A549 (cell line): ENCODE data around the gene RAN. TPM values are rescaled to one million over a fixed set of nuclear protein-coding genes. Genes with fewer than 3 reads are reported as not detected.

Experiments
- ATAC-seq, 2 experiments: fragments of 200-7000 bp in 1 of 2; fragments of >200 bp in 1 of 2; cut with Nextera tagmentation in 1 of 2; cut with Tn5 transposase in 1 of 2; 3 replicates each; pipeline versions ENCODE4 v1.8.0 to v1.9.1; 2018 to 2020; ENCODE audit warnings: mild to moderate bottlenecking in 1 of 2, moderate library complexity in 1 of 2
- CTCF ChIA-PET: fragments of 300-600 bp; sonication (Branson Sonifier 250); formaldehyde crosslinking; extraction: SDS; loops from one replicate; lab custom pipeline; 2021; ENCODE audit warnings: antibody characterized with exemption, inconsistent platforms; lab: Yijun Ruan, JAX
- POLR2A ChIA-PET: fragments of 350-600 bp; formaldehyde crosslinking; extraction: SDS; loops from one replicate; lab custom pipeline; 2021; ENCODE audit warnings: antibody characterized with exemption, inconsistent platforms; lab: Yijun Ruan, JAX
- DNase-seq, 2 experiments: peaks; one replicate each; pipeline versions ENCODE4 v3.0.0 to v3.0.0-alpha.2; 2011 to 2016; ENCODE audit warnings: low read depth in 1 of 2, low spot score in 1 of 2
- FAIRE-seq: peaks from 2 replicates; lab custom pipeline; 2011; peaks lifted over from hg19 to GRCh38; lab: Jason Lieb, UNC
- H3K27ac ChIP-seq, 2 experiments: fragments of >200 bp; sonication (Bioruptor Twin); formaldehyde crosslinking; 3 replicates each; pipeline ENCODE4 v1.5.1; 2016 to 2017
- H3K4me1 ChIP-seq: fragments of >200 bp; sonication (Bioruptor Twin); formaldehyde crosslinking; 3 replicates; pipeline ENCODE4 v1.6.1; 2016
- H3K4me2 ChIP-seq: fragments of >200 bp; sonication (Bioruptor Twin); formaldehyde crosslinking; 3 replicates; pipeline ENCODE4 v1.6.1; 2016
- H3K4me3 ChIP-seq: fragments of >200 bp; sonication (Bioruptor Twin); formaldehyde crosslinking; 3 replicates; pipeline ENCODE4 v1.5.1; 2016
- H3K9me3 ChIP-seq: fragments of >200 bp; sonication (Bioruptor Twin); formaldehyde crosslinking; 3 replicates; pipeline ENCODE4 v1.6.1; 2016
- ATOH8 ChIP-seq: fragments of 250-450 bp; sonication (Bioruptor Pico); IDR thresholded peaks from 2 replicates; pipeline ENCODE4 v1.5.0; 2020; ENCODE audit warnings: low read depth, mild to moderate bottlenecking, moderate library complexity
- BCL3 ChIP-seq: fragments of >200 bp; sonication (Bioruptor Twin); formaldehyde crosslinking; IDR thresholded peaks from 3 replicates; pipeline ENCODE4 v1.6.1; 2016
- BHLHE40 ChIP-seq: IDR thresholded peaks from 2 replicates; pipeline ENCODE4 v1.6.1; 2012; ENCODE audit warnings: low read depth, low read length, inconsistent platforms
- CTCF ChIP-seq: fragments of >200 bp; sonication (Bioruptor Twin); formaldehyde crosslinking; IDR thresholded peaks from 3 replicates; pipeline ENCODE4 v1.5.1; 2016
- EHF ChIP-seq: fragments of 250-450 bp; sonication (Bioruptor Pico); IDR thresholded peaks from 2 replicates; pipeline ENCODE4 v1.5.0; 2020; ENCODE audit warnings: mild to moderate bottlenecking
- ESRRA ChIP-seq: fragments of 150-350 bp; IDR thresholded peaks from 2 replicates; pipeline ENCODE4 v1.6.1; 2014; ENCODE audit warnings: mild to moderate bottlenecking, low read length, borderline replicate concordance
- FOSB ChIP-seq: fragments of 250-450 bp; sonication (Bioruptor Pico); IDR thresholded peaks from 2 replicates; pipeline ENCODE4 v1.5.0; 2020; ENCODE audit warnings: mild to moderate bottlenecking, moderate library complexity
- FOSL2 ChIP-seq, 2 experiments: fragments of 450-650 bp in 1 of 2; fragments of >200 bp in 1 of 2; sonication (Bioruptor Twin) in 1 of 2; formaldehyde crosslinking; IDR thresholded peaks; 2 replicates each; pipeline versions ENCODE4 v1.5.0 to v1.6.1; 2016 to 2020; ENCODE audit warnings: mild to moderate bottlenecking in 1 of 2, moderate library complexity in 1 of 2
- FOXS1 ChIP-seq: fragments of 250-450 bp; sonication (Bioruptor Pico); IDR thresholded peaks from 2 replicates; pipeline ENCODE4 v1.5.0; 2020; ENCODE audit warnings: mild to moderate bottlenecking, moderate library complexity
- HEYL ChIP-seq: fragments of 250-450 bp; sonication (Bioruptor Pico); IDR thresholded peaks from 2 replicates; pipeline ENCODE4 v1.8.0; 2021; ENCODE audit warnings: mild to moderate bottlenecking, moderate library complexity
- HOXA7 ChIP-seq: fragments of 250-450 bp; sonication (Bioruptor Pico); IDR thresholded peaks from 2 replicates; pipeline ENCODE4 v1.5.0; 2020; ENCODE audit warnings: mild to moderate bottlenecking, moderate library complexity
- HOXB5 ChIP-seq: fragments of 250-450 bp; sonication (Bioruptor Pico); IDR thresholded peaks from 2 replicates; pipeline ENCODE4 v1.5.0; 2020; ENCODE audit warnings: mild to moderate bottlenecking, moderate library complexity
- JUN ChIP-seq, 2 experiments: fragments of >200 bp; sonication (Bioruptor Twin); formaldehyde crosslinking; IDR thresholded peaks; 2 replicates in 1 of 2; 3 replicates in 1 of 2; pipeline ENCODE4 v1.6.1; 2016 to 2017
- KDM1A ChIP-seq: fragments of 200-600 bp; sonication (generic); IDR thresholded peaks from 2 replicates; pipeline ENCODE4 v1.6.1; 2016; ENCODE audit warnings: low read depth, mild to moderate bottlenecking
- MAFK ChIP-seq: fragments of 450-650 bp; IDR thresholded peaks from 2 replicates; pipeline ENCODE4 v1.6.1; 2014; ENCODE audit not compliant: partially characterized antibody
- MAX ChIP-seq: IDR thresholded peaks from 2 replicates; pipeline ENCODE4 v1.6.1; 2012
- MYC ChIP-seq: IDR thresholded peaks from 2 replicates; pipeline ENCODE4 v1.6.1; 2012; ENCODE audit warnings: mild to moderate bottlenecking, inconsistent platforms, low read length, improper control_type of control experiment, borderline replicate concordance
- PHF8 ChIP-seq: fragments of 200-600 bp; sonication (generic); IDR thresholded peaks from 2 replicates; pipeline ENCODE4 v1.6.1; 2016; ENCODE audit warnings: low read depth, mild to moderate bottlenecking, antibody characterized with exemption, moderate library complexity, borderline replicate concordance
- POLR2A ChIP-seq: IDR thresholded peaks from 2 replicates; pipeline ENCODE4 v1.6.1; 2012; ENCODE audit warnings: mild to moderate bottlenecking, low read length
- RAD21 ChIP-seq, 2 experiments: fragments of >200 bp in 1 of 2; sonication (Bioruptor Twin) in 1 of 2; formaldehyde crosslinking in 1 of 2; IDR thresholded peaks in 1 of 2; conservative IDR thresholded peaks in 1 of 2; 2 replicates in 1 of 2; 3 replicates in 1 of 2; pipeline ENCODE4 v1.6.1; 2012 to 2018; ENCODE audit warnings: inconsistent platforms in 1 of 2
- RARB ChIP-seq: fragments of 250-450 bp; sonication (Bioruptor Pico); IDR thresholded peaks from 2 replicates; pipeline ENCODE4 v1.8.0; 2021; ENCODE audit warnings: mild to moderate bottlenecking, moderate library complexity
- RNF2 ChIP-seq: fragments of 200-600 bp; sonication (generic); IDR thresholded peaks from 2 replicates; pipeline ENCODE4 v1.6.1; 2016; ENCODE audit warnings: low read depth, mild to moderate bottlenecking, antibody characterized with exemption, moderate library complexity, borderline replicate concordance
- SMC3 ChIP-seq: fragments of >200 bp; sonication (Bioruptor Twin); formaldehyde crosslinking; IDR thresholded peaks from 3 replicates; pipeline ENCODE4 v1.6.1; 2018; ENCODE audit warnings: inconsistent platforms
- SREBF2 ChIP-seq: fragments of 450-650 bp; IDR thresholded peaks from 2 replicates; pipeline ENCODE4 v1.6.1; 2014; ENCODE audit warnings: mild to moderate bottlenecking, moderate library complexity
- TFCP2L1 ChIP-seq: fragments of 250-450 bp; sonication (Bioruptor Pico); IDR thresholded peaks from 2 replicates; pipeline ENCODE4 v1.5.0; 2021; ENCODE audit warnings: mild to moderate bottlenecking
- ZSCAN20 ChIP-seq: fragments of 250-450 bp; sonication (Bioruptor Pico); IDR thresholded peaks from 2 replicates; pipeline ENCODE4 v1.8.0; 2022; ENCODE audit warnings: mild to moderate bottlenecking, moderate library complexity
- WGBS: methylation state at CpG from one replicate; pipeline ENCODE4 v1.1.6; 2017; ENCODE audit errors: missing lambda C conversion rate; 5-methylcytosine and 5-hydroxymethylcytosine counted together
- polyA plus RNA-seq, 4 experiments: library from polyadenylated mRNA; depleted of rRNA in 3 of 4; stranded (reverse); fragments of >200 nt; fragmentation: RNase III in 1 of 4; extraction: RNeasy Plus Mini Kit Qiagen cat#74134 plus additional on column Dnase treatment in 1 of 4; gene quantifications; 2 replicates in 3 of 4; 3 replicates in 1 of 4; pipeline ENCODE4 v1.2.3, GENCODE V29; 2011 to 2017

Gene RAN
- polyA plus RNA-seq, 2 of the 4 experiments (the other 2 are of a cell fraction) = 1,941 to 3,303 TPM

GRCh38 chr12:130838951-130839769 is 32.7 kb upstream of the RAN start, which contains the start of gene STX2:
STX2 (minus strand) TSS chr12:130839250; CDS start chr12:130839099, 151 bp downstream.
- peaks cover 17% of the 10 kb centered on the region for H3K4me1 ChIP-seq
- TF ChIP-seq FOXS1 (CRISPR knock-in tag) = no peak
- TF ChIP-seq KDM1A = no peak
- peak; percentile 27; the same call in 1 of the 3 replicates for TF ChIP-seq SMC3
- TF ChIP-seq TFCP2L1 (CRISPR knock-in tag) = no peak
- TF ChIP-seq RARB (CRISPR knock-in tag) = no peak
- TF ChIP-seq HOXA7 (CRISPR knock-in tag) = no peak
- TF ChIP-seq ESRRA = no peak
- peak; percentile 39 for TF ChIP-seq CTCF
- TF ChIP-seq HOXB5 (CRISPR knock-in tag) = no peak
- no peak for TF ChIP-seq FOSL2 (IDR thresholded peaks at IDR 0.05)
- no peak for TF ChIP-seq FOSL2 (CRISPR knock-in tag; IDR thresholded peaks at IDR 0.05)
- TF ChIP-seq BCL3 = peak; percentile 61; the same call in 1 of the 3 replicates
- TF ChIP-seq ATOH8 (CRISPR knock-in tag) = peak; percentile 53; the same call in 1 of the 2 replicates
- no peak for TF ChIP-seq RNF2
- no peak for TF ChIP-seq FOSB (CRISPR knock-in tag)
- 0 out of 2 replicates have a peak, but pooled peaks have one; percentile 34 for TF ChIP-seq MYC
- TF ChIP-seq HEYL (CRISPR knock-in tag) = no peak
- no peak for TF ChIP-seq SREBF2
- TF ChIP-seq POLR2A = peak; percentile 32
- TF ChIP-seq JUN (IDR thresholded peaks at IDR 0.05) = peak; percentile 33 to 42; a peak in 1 of 5 replicates
- no peak for TF ChIP-seq PHF8
- no peak for TF ChIP-seq EHF
- peak in 1 of 2 experiments; percentile 26; a peak in 1 of 5 replicates for TF ChIP-seq RAD21 (conservative IDR thresholded peaks at IDR 0.05 in 1 of 2, IDR thresholded peaks at IDR 0.05 in 1 of 2)
- TF ChIP-seq ZSCAN20 (CRISPR knock-in tag) = no peak
- TF ChIP-seq BHLHE40 = 0 out of 2 replicates have a peak, but pooled peaks have one; percentile 1
- peak; percentile 17 for TF ChIP-seq MAFK
- peak; percentile 95 for TF ChIP-seq MAX
- TF ChIP-seq, all 56 proteins: peak for 11
- ChIA-PET POLR2A (no interaction called here), CTCF (interaction anchor here (1.0 to 7.2 kb wide), 7 partner anchors 9 to 76 kb away, joined by 3 to 40 read pairs (median 4); no protein-coding TSS in a partner anchor)
- ATAC-seq (peak; percentile 85 to 89), FAIRE-seq (no peak), DNase-seq (peak; percentile 82 to 86)
- peak within 1 kb of the TSS; percentile 83 for H3K4me2 ChIP-seq
- H3K27ac ChIP-seq = peak within 1 kb of the TSS; percentile 94 to 96
- H3K4me3 ChIP-seq = peak within 1 kb of the TSS; percentile 75
- WGBS = 4% methylated on average over 20 of the region's 79 CpGs
- H3K9me3 ChIP-seq = no peaks in the 10 kb centered on the region
